HEK293 (cell line): ENCODE data around the gene GRK5.

ENCODE experiments used
- CTCF ChIA-PET: fragments of 350-600 bp; formaldehyde crosslinking; extraction: SDS; loops from one replicate; lab custom pipeline; 2021; ENCODE audit warnings: antibody characterized with exemption; lab: Yijun Ruan, JAX
- POLR2A ChIA-PET: fragments of 300-600 bp; formaldehyde crosslinking; extraction: SDS; loops from one replicate; lab custom pipeline; 2020; ENCODE audit warnings: antibody characterized with exemption, inconsistent platforms; lab: Yijun Ruan, JAX
- H3K27ac ChIP-seq: fragments of 200-500 bp; sonication (Bioruptor generic); 2 replicates; pipeline ENCODE4 v1.5.1; 2014; ENCODE audit warnings: low read depth, low read length, control low read depth, inconsistent platforms; ENCODE audit errors: extremely low read depth
- H3K36me3 ChIP-seq, 2 experiments: fragments of 200-500 bp in 1 of 2; sonication (Bioruptor generic) in 1 of 2; 1 replicate in 1 of 2; 2 replicates in 1 of 2; pipeline ENCODE4 v1.5.1; 2014 to 2017; ENCODE audit warnings: inconsistent platforms in 2 of 2, low read length in 2 of 2; ENCODE audit not compliant: control insufficient read depth in 2 of 2, insufficient read depth in 1 of 2
- H3K4me1 ChIP-seq: fragments of 200-500 bp; sonication (Bioruptor generic); 2 replicates; pipeline ENCODE4 v1.5.1; 2014; ENCODE audit warnings: mild to moderate bottlenecking, low read length, inconsistent platforms; ENCODE audit not compliant: control insufficient read depth, insufficient read depth
- H3K4me3 ChIP-seq: 2 replicates; pipeline ENCODE4 v1.5.1; 2011; ENCODE audit warnings: low read depth, mild to moderate bottlenecking, control low read depth, low read length, moderate library complexity
- H3K9me3 ChIP-seq: fragments of 200-500 bp; sonication (Bioruptor generic); 2 replicates; pipeline ENCODE4 v1.5.1; 2014; ENCODE audit warnings: low read depth, low read length, inconsistent platforms; ENCODE audit not compliant: control insufficient read depth, insufficient read depth
- BCL11B ChIP-seq: fragments of 450-650 bp; formaldehyde crosslinking; IDR thresholded peaks from 2 replicates; pipeline ENCODE4 v1.5.1; 2016; ENCODE audit warnings: low read depth, missing biosample characterization, missing genetic modification characterization
- GLIS1 ChIP-seq: fragments of 450-650 bp; formaldehyde crosslinking; IDR thresholded peaks from 2 replicates; pipeline ENCODE4 v1.5.1; 2016; ENCODE audit warnings: missing biosample characterization, missing genetic modification characterization
- MEIS1 ChIP-seq: sonication (generic); formaldehyde crosslinking; IDR thresholded peaks from 2 replicates; pipeline ENCODE4 v1.8.1; 2022; ENCODE audit warnings: missing genetic modification reagents, mild to moderate bottlenecking, borderline replicate concordance
- MYNN ChIP-seq: fragments of 450-650 bp; formaldehyde crosslinking; IDR thresholded peaks from 2 replicates; pipeline ENCODE4 v1.5.1; 2016; ENCODE audit warnings: missing biosample characterization, missing genetic modification characterization, borderline replicate concordance
- PRDM10 ChIP-seq: fragments of 450-650 bp; formaldehyde crosslinking; IDR thresholded peaks from 2 replicates; pipeline ENCODE4 v1.5.1; 2016; ENCODE audit warnings: missing biosample characterization, missing genetic modification characterization
- PRDM6 ChIP-seq: fragments of 450-650 bp; formaldehyde crosslinking; IDR thresholded peaks from 2 replicates; pipeline ENCODE4 v1.5.1; 2017; ENCODE audit warnings: missing biosample characterization, missing genetic modification characterization
- TRIM28 ChIP-seq: IDR thresholded peaks from 2 replicates; pipeline ENCODE4 v1.6.1; 2011; ENCODE audit warnings: low read length, control low read depth, borderline replicate concordance
- ZBTB17 ChIP-seq: fragments of 450-650 bp; formaldehyde crosslinking; IDR thresholded peaks from 2 replicates; pipeline ENCODE4 v1.5.1; 2016; ENCODE audit warnings: missing biosample characterization, missing genetic modification characterization
- ZBTB8A ChIP-seq: fragments of 450-650 bp; formaldehyde crosslinking; IDR thresholded peaks from 2 replicates; pipeline ENCODE4 v1.5.1; 2016; ENCODE audit warnings: missing biosample characterization, missing genetic modification characterization
- ZNF10 ChIP-seq: fragments of 450-650 bp; formaldehyde crosslinking; IDR thresholded peaks from 2 replicates; pipeline ENCODE4 v1.5.1; 2017; ENCODE audit warnings: missing biosample characterization, missing genetic modification characterization
- ZNF174 ChIP-seq: fragments of 450-650 bp; formaldehyde crosslinking; IDR thresholded peaks from 2 replicates; pipeline ENCODE4 v1.5.0; 2017; ENCODE audit warnings: missing biosample characterization, mild to moderate bottlenecking, missing genetic modification characterization
- ZNF23 ChIP-seq: fragments of 450-650 bp; formaldehyde crosslinking; IDR thresholded peaks from 2 replicates; pipeline ENCODE4 v1.5.1; 2016; ENCODE audit warnings: missing biosample characterization, missing genetic modification characterization, borderline replicate concordance
- ZNF280C ChIP-seq: fragments of 450-650 bp; formaldehyde crosslinking; IDR thresholded peaks from 2 replicates; pipeline ENCODE4 v1.5.1; 2016; ENCODE audit warnings: missing biosample characterization, missing genetic modification characterization
- ZNF292 ChIP-seq: fragments of 450-650 bp; formaldehyde crosslinking; IDR thresholded peaks from 2 replicates; pipeline ENCODE4 v1.5.1; 2016; ENCODE audit warnings: low read depth, missing biosample characterization, missing genetic modification characterization, borderline replicate concordance
- ZNF398 ChIP-seq: fragments of 450-650 bp; formaldehyde crosslinking; IDR thresholded peaks from 2 replicates; pipeline ENCODE4 v1.5.1; 2017; ENCODE audit warnings: missing biosample characterization, missing genetic modification characterization
- ZNF449 ChIP-seq: fragments of 450-650 bp; formaldehyde crosslinking; IDR thresholded peaks from 2 replicates; pipeline ENCODE4 v1.5.1; 2017; ENCODE audit warnings: missing biosample characterization, mild to moderate bottlenecking, missing genetic modification characterization, moderate library complexity
- ZNF747 ChIP-seq: fragments of 450-650 bp; formaldehyde crosslinking; IDR thresholded peaks from 2 replicates; pipeline ENCODE4 v1.5.1; 2016; ENCODE audit warnings: missing biosample characterization, missing genetic modification characterization
- ZNF776 ChIP-seq: fragments of 450-650 bp; formaldehyde crosslinking; IDR thresholded peaks from 2 replicates; pipeline ENCODE4 v1.5.0; 2017; ENCODE audit warnings: missing biosample characterization, missing genetic modification characterization, borderline replicate concordance
- ZSCAN4 ChIP-seq: fragments of 450-650 bp; formaldehyde crosslinking; IDR thresholded peaks from 2 replicates; pipeline ENCODE4 v1.5.1; 2017; ENCODE audit warnings: missing biosample characterization, missing genetic modification characterization

Gene GRK5

GRCh38 chr10:119216127-119216526 is 8.8 kb downstream of the GRK5 start (continued):
- TF ChIP-seq BCL11B (tag by site-specific recombination) = no peak
- TF ChIP-seq MYNN (tag by site-specific recombination) = no peak
- TF ChIP-seq ZBTB8A (tag by site-specific recombination) = no peak
- no peak for TF ChIP-seq ZNF292 (tag by site-specific recombination)
- TF ChIP-seq, all 188 proteins: peak for 0

- H3K36me3 ChIP-seq = no peaks in the 10 kb centered on the region
- H3K9me3 ChIP-seq = no peaks in the 10 kb centered on the region
- H3K4me3 ChIP-seq = no peak overlapping the region
- TF ChIP-seq GLIS1 (tag by site-specific recombination) = peak; percentile 20
- TF ChIP-seq ZNF449 = no peak
- peaks cover 17% of the 10 kb centered on the region for H3K4me1 ChIP-seq
- ChIA-PET POLR2A (no interaction called here), CTCF (interaction anchor here (0.6 to 1.6 kb wide), 4 partner anchors 8 to 390 kb away, joined by 3 to 13 read pairs (median 4); partner anchors contain the start of gene GRK5)
- H3K27ac ChIP-seq = no peak overlapping the region
Observed at GRCh38 chr10:119217401-119217800, 10.0 kb downstream of the GRK5 start.

GRCh38 chr10:119217991-119218490 is 10.7 kb downstream of the GRK5 start:
- POLR2A ChIA-PET = interaction anchor here (0.8 kb wide), 1 partner anchor 8 kb away, joined by 4 read pairs; no protein-coding TSS in a partner anchor
- Histone ChIP-seq H3K4me3 (no peak overlapping the region), H3K4me1 (peaks cover 20% of the 10 kb centered on the region), H3K36me3 (no peaks in the 10 kb centered on the region), H3K27ac (no peak overlapping the region), H3K9me3 (no peaks in the 10 kb centered on the region)
- CTCF ChIA-PET = interaction anchor here (0.7 to 1.6 kb wide), 4 partner anchors 9 to 391 kb away, joined by 3 to 13 read pairs (median 4); partner anchors contain the start of gene GRK5
- TF ChIP-seq PRDM6 (tag by site-specific recombination) (peak; percentile 7; the same call in 1 of the 2 replicates), ZNF174 (tag by site-specific recombination) (no peak), ZNF280C (no peak), ZNF747 (no peak), ZBTB17 (tag by site-specific recombination) (peak; percentile 58), MEIS1 (no peak), ZNF776 (tag by site-specific recombination) (no peak), GLIS1 (tag by site-specific recombination) (peak; percentile 23; the same call in 1 of the 2 replicates), ZNF23 (tag by site-specific recombination) (no peak), PRDM10 (tag by site-specific recombination) (0 out of 2 replicates have a peak, but pooled peaks have one; percentile 49), ZSCAN4 (tag by site-specific recombination) (peak; percentile 78), TRIM28 (0 out of 2 replicates have a peak, but pooled peaks have one; percentile 26), ZNF398 (tag by site-specific recombination) (peak; percentile 35; the same call in 1 of the 2 replicates), ZNF10 (tag by site-specific recombination) (peak; percentile 17; the same call in 1 of the 2 replicates)
